Measurements from ENCODE around the gene GPR32. TPM values are rescaled to one million over a fixed set of nuclear protein-coding genes. Genes with fewer than 3 reads are reported as not detected.

GPR32 gene
- total RNA-seq, 1 experiment from 2014 or later, result not detected

GRCh38 chr19:50794876-50795663 is 24.8 kb downstream of the GPR32 start:
- Mint-ChIP-seq H3K9me3 (ENCODE audit: unreplicated experiment) (no peaks in the 10 kb centered on the region), H3K4me1 (ENCODE audit: insufficient read depth, unreplicated experiment) (peaks cover 2% of the 10 kb centered on the region), H3K36me3 (ENCODE audit: insufficient read depth, unreplicated experiment) (peaks cover 51% of the 10 kb centered on the region), H3K27me3 (ENCODE audit: insufficient read depth, unreplicated experiment) (no peaks in the 10 kb centered on the region), H3K27ac (ENCODE audit: low read depth, unreplicated experiment) (no peak overlapping the region), H3K4me3 (ENCODE audit: unreplicated experiment) (no peak overlapping the region)
- BruUV-seq (replicated peaks), result no TSS peak
- POLR2A ChIA-PET, result interaction anchor here (0.8 to 5.1 kb wide), 3 partner anchors 9 to 419 kb away, joined by 3 to 33 read pairs (median 4); partner anchors contain the start of gene NR1H2
- CTCF ChIA-PET, result interaction anchor here (1.3 to 2.4 kb wide), 3 partner anchors 12 to 183 kb away, joined by 4 to 14 read pairs (median 5); no protein-coding TSS in a partner anchor
- intact Hi-C loops (cut with micrococcal nuclease), result loop anchor here (1.0 kb wide), 1 partner anchor 127 kb away; no protein-coding TSS in a partner anchor
- peak; percentile 39 for DNase-seq (ENCODE audit: unreplicated experiment)
- TF ChIP-seq, protein P1, sequence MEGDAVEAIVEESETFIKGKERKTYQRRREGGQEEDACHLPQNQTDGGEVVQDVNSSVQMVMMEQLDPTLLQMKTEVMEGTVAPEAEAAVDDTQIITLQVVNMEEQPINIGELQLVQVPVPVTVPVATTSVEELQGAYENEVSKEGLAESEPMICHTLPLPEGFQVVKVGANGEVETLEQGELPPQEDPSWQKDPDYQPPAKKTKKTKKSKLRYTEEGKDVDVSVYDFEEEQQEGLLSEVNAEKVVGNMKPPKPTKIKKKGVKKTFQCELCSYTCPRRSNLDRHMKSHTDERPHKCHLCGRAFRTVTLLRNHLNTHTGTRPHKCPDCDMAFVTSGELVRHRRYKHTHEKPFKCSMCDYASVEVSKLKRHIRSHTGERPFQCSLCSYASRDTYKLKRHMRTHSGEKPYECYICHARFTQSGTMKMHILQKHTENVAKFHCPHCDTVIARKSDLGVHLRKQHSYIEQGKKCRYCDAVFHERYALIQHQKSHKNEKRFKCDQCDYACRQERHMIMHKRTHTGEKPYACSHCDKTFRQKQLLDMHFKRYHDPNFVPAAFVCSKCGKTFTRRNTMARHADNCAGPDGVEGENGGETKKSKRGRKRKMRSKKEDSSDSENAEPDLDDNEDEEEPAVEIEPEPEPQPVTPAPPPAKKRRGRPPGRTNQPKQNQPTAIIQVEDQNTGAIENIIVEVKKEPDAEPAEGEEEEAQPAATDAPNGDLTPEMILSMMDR (IDR thresholded peaks at IDR 0.05; ENCODE audit: unreplicated experiment), result peak; percentile 7

DNA sequence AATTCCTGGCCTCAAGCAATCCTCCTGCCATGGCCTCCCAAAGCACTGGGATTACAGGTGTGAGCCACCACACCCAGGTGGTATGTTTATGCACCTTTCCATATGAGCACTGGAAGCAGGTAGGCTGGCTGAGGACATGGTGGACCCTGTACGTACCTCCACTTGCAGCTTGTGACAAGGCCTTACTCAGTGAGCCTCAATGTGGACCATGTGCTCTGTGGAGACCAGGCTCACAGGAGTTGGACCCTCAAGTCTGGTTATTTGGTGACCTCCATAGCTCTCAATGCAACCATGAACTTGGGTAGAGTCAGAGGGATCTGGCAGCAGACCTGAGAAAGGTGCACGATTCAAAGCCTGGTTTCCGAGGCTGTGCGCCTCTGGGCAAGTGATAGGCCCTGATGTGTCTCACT is 25.4 kb downstream of the GPR32 start:
- no TSS peak for BruUV-seq (replicated peaks)
- TF ChIP-seq, protein P1 (IDR thresholded peaks at IDR 0.05; ENCODE audit: unreplicated experiment), result no peak
- POLR2A ChIA-PET, result interaction anchor here (0.6 to 5.1 kb wide), 2 partner anchors 8 to 137 kb away, joined by 3 to 33 read pairs; no protein-coding TSS in a partner anchor
- intact Hi-C loops (cut with micrococcal nuclease), result no loop called here
- Mint-ChIP-seq H3K27me3 (ENCODE audit: insufficient read depth, unreplicated experiment) (no peaks in the 10 kb centered on the region), H3K4me1 (ENCODE audit: insufficient read depth, unreplicated experiment) (peaks cover 5% of the 10 kb centered on the region), H3K27ac (ENCODE audit: low read depth, unreplicated experiment) (no peak overlapping the region), H3K4me3 (ENCODE audit: unreplicated experiment) (no peak overlapping the region), H3K36me3 (ENCODE audit: insufficient read depth, unreplicated experiment) (peaks cover 57% of the 10 kb centered on the region), H3K9me3 (ENCODE audit: unreplicated experiment) (no peaks in the 10 kb centered on the region)
- no peak for DNase-seq (ENCODE audit: unreplicated experiment)
- CTCF ChIA-PET, result interaction anchor here (1.9 to 2.4 kb wide), 2 partner anchors 12 to 127 kb away, joined by 4 to 14 read pairs; no protein-coding TSS in a partner anchor

GRCh38 chr19:50796128-50796633 is 25.9 kb downstream of the GPR32 start:
- no peak for DNase-seq (ENCODE audit: unreplicated experiment)
- TF ChIP-seq, protein P1 (IDR thresholded peaks at IDR 0.05; ENCODE audit: unreplicated experiment), result no peak
- ChIA-PET CTCF (interaction anchor here (0.7 to 2.4 kb wide), 2 partner anchors 126 to 558 kb away, joined by 3 to 14 read pairs; no protein-coding TSS in a partner anchor), POLR2A (interaction anchor here (0.6 to 5.1 kb wide), 2 partner anchors 7 to 136 kb away, joined by 3 to 33 read pairs; no protein-coding TSS in a partner anchor)
- H3K27ac Mint-ChIP-seq (ENCODE audit: low read depth, unreplicated experiment), result no peak overlapping the region
- no TSS peak for BruUV-seq (replicated peaks)
- H3K4me3 Mint-ChIP-seq (ENCODE audit: unreplicated experiment), result no peak overlapping the region
- H3K4me1 Mint-ChIP-seq (ENCODE audit: insufficient read depth, unreplicated experiment), result peaks cover 5% of the 10 kb centered on the region
- H3K36me3 Mint-ChIP-seq (ENCODE audit: insufficient read depth, unreplicated experiment), result peaks cover 62% of the 10 kb centered on the region
- H3K9me3 Mint-ChIP-seq (ENCODE audit: unreplicated experiment), result no peaks in the 10 kb centered on the region
- intact Hi-C loops (cut with micrococcal nuclease), result no loop called here
- no peaks in the 10 kb centered on the region for H3K27me3 Mint-ChIP-seq (ENCODE audit: insufficient read depth, unreplicated experiment)
